HepG2 (cell line): ENCODE measurements around the gene ATE1. TPM values are rescaled to one million over a fixed set of nuclear protein-coding genes. Genes with fewer than 3 reads are reported as not detected.

ENCODE experiments used
- DNMT1 ChIP-seq: sonication (generic); formaldehyde crosslinking; IDR thresholded peaks from 2 replicates; pipeline ENCODE4 v1.5.1; 2020; ENCODE audit warnings: mild to moderate bottlenecking, missing genetic modification reagents
- DPF2 ChIP-seq: sonication (generic); formaldehyde crosslinking; IDR thresholded peaks from 2 replicates; pipeline ENCODE4 v1.4.0; 2020; ENCODE audit warnings: mild to moderate bottlenecking, low read depth, missing genetic modification reagents, borderline replicate concordance
- ISL2 ChIP-seq: sonication (generic); formaldehyde crosslinking; IDR thresholded peaks from 2 replicates; pipeline ENCODE4 v1.5.0; 2020; ENCODE audit warnings: missing genetic modification reagents
- KLF11 ChIP-seq: IDR thresholded peaks from 2 replicates; pipeline ENCODE4 v1.6.1; 2016; ENCODE audit warnings: missing compliant biosample characterization
- MEIS1 ChIP-seq: sonication (generic); formaldehyde crosslinking; IDR thresholded peaks from 2 replicates; pipeline ENCODE4 v1.9.0; 2021; ENCODE audit warnings: mild to moderate bottlenecking, missing genetic modification reagents, moderate library complexity, borderline replicate concordance
- NFE2L2 ChIP-seq: fragments of 150-350 bp; IDR thresholded peaks from 2 replicates; pipeline ENCODE4 v1.6.1; 2014; ENCODE audit warnings: low read length
- RAD21 ChIP-seq: fragments of 450-650 bp; formaldehyde crosslinking; IDR thresholded peaks from 2 replicates; pipeline ENCODE4 v1.5.0; 2020; ENCODE audit warnings: mild to moderate bottlenecking
- SETDB1 ChIP-seq: sonication (generic); formaldehyde crosslinking; IDR thresholded peaks from 2 replicates; pipeline ENCODE4 v1.5.1; 2020; ENCODE audit warnings: missing genetic modification reagents, mild to moderate bottlenecking, borderline replicate concordance
- SYNCRIP ChIP-seq: fragments of 200-400 bp; formaldehyde crosslinking; IDR thresholded peaks from 2 replicates; pipeline ENCODE4 v1.6.1; 2018; ENCODE audit warnings: mild to moderate bottlenecking, low read depth, low read length; ENCODE audit not compliant: insufficient read depth
- TSC22D2 ChIP-seq: sonication (generic); formaldehyde crosslinking; IDR thresholded peaks from 2 replicates; pipeline ENCODE4 v1.5.1; 2020; ENCODE audit warnings: missing genetic modification reagents, mild to moderate bottlenecking, borderline replicate concordance
- XRCC5 ChIP-seq: fragments of 200-400 bp; formaldehyde crosslinking; optimal IDR thresholded peaks from 2 replicates; pipeline ENCODE3; 2017; ENCODE audit warnings: mild to moderate bottlenecking, low read length
- ZBTB42 ChIP-seq: sonication (generic); formaldehyde crosslinking; IDR thresholded peaks from 2 replicates; pipeline ENCODE4 v1.5.0; 2020; ENCODE audit warnings: mild to moderate bottlenecking, missing genetic modification reagents
- ZFY ChIP-seq: sonication (generic); formaldehyde crosslinking; IDR thresholded peaks from 2 replicates; pipeline ENCODE4 v1.4.0; 2020; ENCODE audit warnings: missing genetic modification reagents
- polyA plus RNA-seq, 8 experiments: library from polyadenylated mRNA; depleted of rRNA in 3 of 8; stranded (reverse) in 7 of 8; unstranded in 1 of 8; fragments of >200 nt; fragmentation: Illumina TruSeq in 4 of 8; extraction: Trizol in 4 of 8; gene quantifications; 2 replicates each; pipeline versions ENCODE4 v1.2.1 to v1.2.3, GENCODE V29; 2011 to 2016; ENCODE audit warnings: low read depth in 4 of 8, missing spikeins in 1 of 8, mixed read lengths in 1 of 8; ENCODE audit not compliant: insufficient read depth in 1 of 8
- total RNA-seq, 5 experiments: library from RNA; depleted of rRNA; stranded (reverse); fragments of >200 nt; fragmentation: Illumina TruSeq; extraction: Trizol; gene quantifications; 2 replicates each; pipeline ENCODE4 v1.2.3, GENCODE V29; 2016; ENCODE audit warnings: low read depth in 1 of 5
- TF ChIP-seq, protein P1 (sequence below): sonication (generic); formaldehyde crosslinking; IDR thresholded peaks from 2 replicates; pipeline ENCODE4 v1.4.0; 2020; ENCODE audit warnings: missing genetic modification reagents, mild to moderate bottlenecking, borderline replicate concordance
- TF ChIP-seq, protein P2 (sequence below): sonication (generic); formaldehyde crosslinking; IDR thresholded peaks from 2 replicates; pipeline ENCODE4 v1.5.1; 2020; ENCODE audit warnings: mild to moderate bottlenecking, missing genetic modification reagents, borderline replicate concordance
- TF ChIP-seq, protein P3 (sequence below): sonication (generic); formaldehyde crosslinking; IDR thresholded peaks from 2 replicates; pipeline ENCODE4 v1.4.0; 2020; ENCODE audit warnings: low read depth, mild to moderate bottlenecking, missing genetic modification reagents
- TF ChIP-seq, protein P4 (sequence below): sonication (generic); formaldehyde crosslinking; IDR thresholded peaks from 2 replicates; pipeline ENCODE4 v1.9.0; 2021; ENCODE audit warnings: mild to moderate bottlenecking, missing genetic modification reagents

The ATE1 gene
- total and polyA plus RNA-seq, 2 of the 13 experiments (the other 11 are each of a cell fraction or from before 2014, with no cell fraction given), result 17.5 to 42.2 TPM

DNA sequence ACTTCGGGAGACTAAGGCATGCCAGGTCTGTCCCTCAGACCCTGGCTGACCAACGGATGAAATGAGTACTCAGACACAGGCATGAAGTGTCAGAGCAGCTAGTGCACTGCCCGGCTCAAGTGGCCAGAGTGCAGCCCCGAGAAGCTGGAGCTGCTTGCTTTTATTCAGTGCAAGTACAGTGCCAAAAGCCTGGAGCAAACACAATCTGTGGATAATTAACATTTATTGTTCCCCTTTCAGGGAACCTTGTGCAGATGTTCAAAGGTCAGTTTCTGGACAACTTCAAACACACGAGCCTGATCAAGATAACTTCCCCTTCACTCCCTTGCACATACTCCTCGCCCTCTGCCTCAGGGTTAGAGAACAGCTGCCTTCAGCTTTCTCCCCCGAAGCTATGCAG lies 7.9 kb upstream of the ATE1 start (continued):
- TF ChIP-seq XRCC5 (peak; percentile 77), MEIS1 (CRISPR knock-in tag) (no peak), DPF2 (peak; percentile 73), NFE2L2 (no peak), TSC22D2 (CRISPR knock-in tag) (0 out of 2 replicates have a peak, but pooled peaks have one; percentile 44), ISL2 (CRISPR knock-in tag) (peak; percentile 73), KLF11 (CRISPR knock-in tag) (no peak), SYNCRIP (no peak), ZFY (CRISPR knock-in tag) (peak; percentile 28; the same call in 1 of the 2 replicates), SETDB1 (CRISPR knock-in tag) (no peak), DNMT1 (no peak), ZBTB42 (CRISPR knock-in tag) (no peak), RAD21 (CRISPR knock-in tag) (no peak)
- TF ChIP-seq, protein P1, sequence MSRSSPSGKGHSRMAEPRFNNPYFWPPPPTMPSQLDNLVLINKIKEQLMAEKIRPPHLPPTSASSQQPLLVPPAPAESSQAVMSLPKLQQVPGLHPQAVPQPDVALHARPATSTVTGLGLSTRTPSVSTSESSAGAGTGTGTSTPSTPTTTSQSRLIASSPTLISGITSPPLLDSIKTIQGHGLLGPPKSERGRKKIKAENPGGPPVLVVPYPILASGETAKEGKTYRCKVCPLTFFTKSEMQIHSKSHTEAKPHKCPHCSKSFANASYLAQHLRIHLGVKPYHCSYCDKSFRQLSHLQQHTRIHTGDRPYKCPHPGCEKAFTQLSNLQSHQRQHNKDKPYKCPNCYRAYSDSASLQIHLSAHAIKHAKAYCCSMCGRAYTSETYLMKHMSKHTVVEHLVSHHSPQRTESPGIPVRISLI (CRISPR knock-in tag), result peak; percentile 47
- TF ChIP-seq, protein P2, sequence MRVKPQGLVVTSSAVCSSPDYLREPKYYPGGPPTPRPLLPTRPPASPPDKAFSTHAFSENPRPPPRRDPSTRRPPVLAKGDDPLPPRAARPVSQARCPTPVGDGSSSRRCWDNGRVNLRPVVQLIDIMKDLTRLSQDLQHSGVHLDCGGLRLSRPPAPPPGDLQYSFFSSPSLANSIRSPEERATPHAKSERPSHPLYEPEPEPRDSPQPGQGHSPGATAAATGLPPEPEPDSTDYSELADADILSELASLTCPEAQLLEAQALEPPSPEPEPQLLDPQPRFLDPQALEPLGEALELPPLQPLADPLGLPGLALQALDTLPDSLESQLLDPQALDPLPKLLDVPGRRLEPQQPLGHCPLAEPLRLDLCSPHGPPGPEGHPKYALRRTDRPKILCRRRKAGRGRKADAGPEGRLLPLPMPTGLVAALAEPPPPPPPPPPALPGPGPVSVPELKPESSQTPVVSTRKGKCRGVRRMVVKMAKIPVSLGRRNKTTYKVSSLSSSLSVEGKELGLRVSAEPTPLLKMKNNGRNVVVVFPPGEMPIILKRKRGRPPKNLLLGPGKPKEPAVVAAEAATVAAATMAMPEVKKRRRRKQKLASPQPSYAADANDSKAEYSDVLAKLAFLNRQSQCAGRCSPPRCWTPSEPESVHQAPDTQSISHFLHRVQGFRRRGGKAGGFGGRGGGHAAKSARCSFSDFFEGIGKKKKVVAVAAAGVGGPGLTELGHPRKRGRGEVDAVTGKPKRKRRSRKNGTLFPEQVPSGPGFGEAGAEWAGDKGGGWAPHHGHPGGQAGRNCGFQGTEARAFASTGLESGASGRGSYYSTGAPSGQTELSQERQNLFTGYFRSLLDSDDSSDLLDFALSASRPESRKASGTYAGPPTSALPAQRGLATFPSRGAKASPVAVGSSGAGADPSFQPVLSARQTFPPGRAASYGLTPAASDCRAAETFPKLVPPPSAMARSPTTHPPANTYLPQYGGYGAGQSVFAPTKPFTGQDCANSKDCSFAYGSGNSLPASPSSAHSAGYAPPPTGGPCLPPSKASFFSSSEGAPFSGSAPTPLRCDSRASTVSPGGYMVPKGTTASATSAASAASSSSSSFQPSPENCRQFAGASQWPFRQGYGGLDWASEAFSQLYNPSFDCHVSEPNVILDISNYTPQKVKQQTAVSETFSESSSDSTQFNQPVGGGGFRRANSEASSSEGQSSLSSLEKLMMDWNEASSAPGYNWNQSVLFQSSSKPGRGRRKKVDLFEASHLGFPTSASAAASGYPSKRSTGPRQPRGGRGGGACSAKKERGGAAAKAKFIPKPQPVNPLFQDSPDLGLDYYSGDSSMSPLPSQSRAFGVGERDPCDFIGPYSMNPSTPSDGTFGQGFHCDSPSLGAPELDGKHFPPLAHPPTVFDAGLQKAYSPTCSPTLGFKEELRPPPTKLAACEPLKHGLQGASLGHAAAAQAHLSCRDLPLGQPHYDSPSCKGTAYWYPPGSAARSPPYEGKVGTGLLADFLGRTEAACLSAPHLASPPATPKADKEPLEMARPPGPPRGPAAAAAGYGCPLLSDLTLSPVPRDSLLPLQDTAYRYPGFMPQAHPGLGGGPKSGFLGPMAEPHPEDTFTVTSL (CRISPR knock-in tag), result no peak; the same call in 1 of the 2 replicates
- TF ChIP-seq, protein P3, sequence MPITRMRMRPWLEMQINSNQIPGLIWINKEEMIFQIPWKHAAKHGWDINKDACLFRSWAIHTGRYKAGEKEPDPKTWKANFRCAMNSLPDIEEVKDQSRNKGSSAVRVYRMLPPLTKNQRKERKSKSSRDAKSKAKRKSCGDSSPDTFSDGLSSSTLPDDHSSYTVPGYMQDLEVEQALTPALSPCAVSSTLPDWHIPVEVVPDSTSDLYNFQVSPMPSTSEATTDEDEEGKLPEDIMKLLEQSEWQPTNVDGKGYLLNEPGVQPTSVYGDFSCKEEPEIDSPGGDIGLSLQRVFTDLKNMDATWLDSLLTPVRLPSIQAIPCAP (CRISPR knock-in tag), result no peak
- TF ChIP-seq, protein P4, sequence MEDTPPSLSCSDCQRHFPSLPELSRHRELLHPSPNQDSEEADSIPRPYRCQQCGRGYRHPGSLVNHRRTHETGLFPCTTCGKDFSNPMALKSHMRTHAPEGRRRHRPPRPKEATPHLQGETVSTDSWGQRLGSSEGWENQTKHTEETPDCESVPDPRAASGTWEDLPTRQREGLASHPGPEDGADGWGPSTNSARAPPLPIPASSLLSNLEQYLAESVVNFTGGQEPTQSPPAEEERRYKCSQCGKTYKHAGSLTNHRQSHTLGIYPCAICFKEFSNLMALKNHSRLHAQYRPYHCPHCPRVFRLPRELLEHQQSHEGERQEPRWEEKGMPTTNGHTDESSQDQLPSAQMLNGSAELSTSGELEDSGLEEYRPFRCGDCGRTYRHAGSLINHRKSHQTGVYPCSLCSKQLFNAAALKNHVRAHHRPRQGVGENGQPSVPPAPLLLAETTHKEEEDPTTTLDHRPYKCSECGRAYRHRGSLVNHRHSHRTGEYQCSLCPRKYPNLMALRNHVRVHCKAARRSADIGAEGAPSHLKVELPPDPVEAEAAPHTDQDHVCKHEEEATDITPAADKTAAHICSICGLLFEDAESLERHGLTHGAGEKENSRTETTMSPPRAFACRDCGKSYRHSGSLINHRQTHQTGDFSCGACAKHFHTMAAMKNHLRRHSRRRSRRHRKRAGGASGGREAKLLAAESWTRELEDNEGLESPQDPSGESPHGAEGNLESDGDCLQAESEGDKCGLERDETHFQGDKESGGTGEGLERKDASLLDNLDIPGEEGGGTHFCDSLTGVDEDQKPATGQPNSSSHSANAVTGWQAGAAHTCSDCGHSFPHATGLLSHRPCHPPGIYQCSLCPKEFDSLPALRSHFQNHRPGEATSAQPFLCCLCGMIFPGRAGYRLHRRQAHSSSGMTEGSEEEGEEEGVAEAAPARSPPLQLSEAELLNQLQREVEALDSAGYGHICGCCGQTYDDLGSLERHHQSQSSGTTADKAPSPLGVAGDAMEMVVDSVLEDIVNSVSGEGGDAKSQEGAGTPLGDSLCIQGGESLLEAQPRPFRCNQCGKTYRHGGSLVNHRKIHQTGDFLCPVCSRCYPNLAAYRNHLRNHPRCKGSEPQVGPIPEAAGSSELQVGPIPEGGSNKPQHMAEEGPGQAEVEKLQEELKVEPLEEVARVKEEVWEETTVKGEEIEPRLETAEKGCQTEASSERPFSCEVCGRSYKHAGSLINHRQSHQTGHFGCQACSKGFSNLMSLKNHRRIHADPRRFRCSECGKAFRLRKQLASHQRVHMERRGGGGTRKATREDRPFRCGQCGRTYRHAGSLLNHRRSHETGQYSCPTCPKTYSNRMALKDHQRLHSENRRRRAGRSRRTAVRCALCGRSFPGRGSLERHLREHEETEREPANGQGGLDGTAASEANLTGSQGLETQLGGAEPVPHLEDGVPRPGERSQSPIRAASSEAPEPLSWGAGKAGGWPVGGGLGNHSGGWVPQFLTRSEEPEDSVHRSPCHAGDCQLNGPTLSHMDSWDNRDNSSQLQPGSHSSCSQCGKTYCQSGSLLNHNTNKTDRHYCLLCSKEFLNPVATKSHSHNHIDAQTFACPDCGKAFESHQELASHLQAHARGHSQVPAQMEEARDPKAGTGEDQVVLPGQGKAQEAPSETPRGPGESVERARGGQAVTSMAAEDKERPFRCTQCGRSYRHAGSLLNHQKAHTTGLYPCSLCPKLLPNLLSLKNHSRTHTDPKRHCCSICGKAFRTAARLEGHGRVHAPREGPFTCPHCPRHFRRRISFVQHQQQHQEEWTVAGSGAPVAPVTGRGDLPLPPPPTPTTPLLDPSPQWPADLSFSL (CRISPR knock-in tag), result no peak
